ENCODE measurements around the gene CDK5.

CDK5 gene

DNA sequence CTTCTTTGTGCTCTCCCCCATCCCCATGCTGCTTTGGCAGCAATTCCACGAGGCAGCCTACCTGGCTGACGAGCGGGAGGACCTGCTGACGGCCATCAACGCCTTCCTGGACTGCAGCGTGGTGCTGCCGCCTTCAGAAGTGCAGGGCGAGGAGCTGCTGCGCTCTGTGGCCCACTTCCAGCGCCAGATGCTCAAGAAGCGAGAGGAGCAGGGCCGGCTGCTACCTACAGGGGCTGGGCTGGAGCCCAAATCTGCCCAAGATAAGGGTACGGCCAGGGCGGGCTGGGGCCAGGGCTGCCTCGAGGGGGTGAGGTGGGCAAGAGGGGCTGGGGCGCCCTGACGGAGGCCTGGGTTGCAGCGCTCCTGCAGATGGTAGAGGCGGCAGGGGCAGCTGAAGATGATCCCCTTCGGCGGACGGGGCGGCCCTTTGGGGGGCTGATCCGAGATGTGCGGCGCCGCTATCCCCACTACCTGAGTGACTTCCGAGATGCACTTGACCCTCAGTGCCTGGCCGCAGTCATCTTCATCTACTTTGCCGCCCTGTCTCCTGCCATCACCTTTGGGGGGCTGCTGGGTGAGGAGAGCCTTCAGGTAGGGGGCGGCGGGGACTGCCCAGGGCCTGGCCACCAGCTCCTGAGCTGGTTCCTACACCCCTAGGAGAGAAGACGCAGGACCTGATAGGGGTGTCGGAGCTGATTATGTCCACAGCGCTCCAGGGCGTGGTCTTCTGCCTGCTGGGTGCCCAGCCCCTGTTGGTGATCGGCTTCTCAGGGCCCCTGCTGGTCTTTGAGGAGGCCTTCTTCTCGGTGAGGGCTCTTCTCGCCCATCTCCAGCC, 13.6 kb upstream of the CDK5 start:
- no peak for DNase-seq

DNA sequence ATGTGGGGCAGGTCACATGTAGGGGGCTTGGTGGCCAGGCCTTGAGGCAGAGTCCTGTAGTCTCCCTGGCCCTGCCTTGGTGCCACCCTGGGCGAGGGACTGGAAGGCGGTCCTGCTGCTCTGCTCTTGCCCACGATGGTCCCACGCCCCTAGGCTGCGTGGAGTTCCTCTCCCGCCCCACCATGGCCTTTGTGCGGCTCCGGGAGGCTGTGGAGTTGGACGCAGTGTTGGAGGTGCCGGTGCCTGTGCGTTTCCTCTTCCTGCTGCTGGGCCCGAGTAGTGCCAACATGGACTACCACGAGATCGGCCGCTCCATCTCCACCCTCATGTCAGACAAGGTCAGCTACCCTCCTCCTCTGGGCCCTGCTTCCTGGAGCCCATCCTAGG, 12.9 kb upstream of the CDK5 start:
- DNase-seq: no peak

DNA sequence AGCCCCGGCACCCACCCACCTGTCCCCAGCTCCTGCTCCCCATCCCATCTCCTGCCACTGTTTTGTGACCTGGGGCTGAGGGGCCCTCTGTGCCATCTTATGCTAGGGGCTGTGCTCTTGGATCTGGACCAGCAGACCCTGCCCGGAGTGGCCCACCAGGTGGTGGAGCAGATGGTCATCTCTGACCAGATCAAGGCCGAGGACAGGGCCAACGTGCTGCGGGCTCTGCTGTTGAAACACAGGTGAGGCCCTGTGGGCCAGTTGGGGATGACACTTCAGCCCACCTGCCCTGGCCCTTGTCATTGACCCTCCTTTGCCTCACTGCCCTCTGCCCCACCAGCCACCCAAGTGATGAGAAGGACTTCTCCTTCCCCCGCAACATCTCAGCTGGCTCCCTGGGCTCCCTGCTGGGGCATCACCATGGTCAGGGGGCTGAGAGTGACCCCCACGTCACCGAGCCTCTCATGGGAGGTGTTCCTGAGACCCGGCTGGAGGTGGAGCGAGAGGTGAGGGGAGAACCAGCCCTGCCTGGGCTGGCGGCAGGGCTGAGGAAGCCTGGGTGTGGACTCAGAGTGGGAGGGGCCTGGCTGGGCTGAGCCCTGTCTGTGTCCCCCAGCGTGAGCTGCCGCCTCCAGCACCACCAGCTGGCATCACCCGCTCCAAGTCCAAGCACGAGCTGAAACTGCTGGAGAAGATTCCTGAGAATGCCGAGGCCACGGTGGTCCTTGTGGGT, 12.3 kb upstream of the CDK5 start:
- DNase-seq: no peak

DNA sequence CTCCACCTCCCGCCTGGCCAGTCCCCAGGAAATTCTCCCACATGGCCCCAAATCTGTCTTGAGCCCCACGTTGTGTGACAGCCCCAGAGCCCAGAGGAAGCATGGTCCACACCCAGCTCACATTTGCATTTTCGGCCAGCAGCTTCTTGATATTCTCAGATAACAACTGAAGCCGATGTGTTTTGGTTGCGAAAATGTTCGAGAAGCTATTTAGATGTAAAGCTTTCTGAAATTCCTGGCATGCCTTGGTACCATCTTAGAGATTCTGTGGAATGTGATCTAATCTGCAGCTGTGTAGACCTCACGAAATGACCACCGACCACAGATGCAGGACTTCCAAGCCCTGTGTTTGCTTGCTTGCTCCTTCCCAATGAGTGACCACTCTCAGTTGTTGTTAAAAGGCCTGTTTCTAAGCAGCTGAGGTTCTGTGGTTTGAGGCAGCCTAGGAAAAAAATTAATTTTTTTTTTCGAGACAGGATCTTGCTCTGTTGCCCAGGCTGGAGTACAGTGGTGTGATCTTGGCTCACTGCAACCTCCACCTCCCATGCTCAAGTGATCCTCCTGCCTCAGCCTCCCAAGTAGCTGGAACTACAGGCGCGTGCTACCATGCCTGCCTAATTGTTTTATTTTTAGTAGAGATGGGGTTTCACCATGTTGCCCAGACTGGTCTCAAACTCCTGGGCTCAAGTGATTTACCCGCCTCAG, 10.5 kb upstream of the CDK5 start:
- DNase-seq: no peak

DNA sequence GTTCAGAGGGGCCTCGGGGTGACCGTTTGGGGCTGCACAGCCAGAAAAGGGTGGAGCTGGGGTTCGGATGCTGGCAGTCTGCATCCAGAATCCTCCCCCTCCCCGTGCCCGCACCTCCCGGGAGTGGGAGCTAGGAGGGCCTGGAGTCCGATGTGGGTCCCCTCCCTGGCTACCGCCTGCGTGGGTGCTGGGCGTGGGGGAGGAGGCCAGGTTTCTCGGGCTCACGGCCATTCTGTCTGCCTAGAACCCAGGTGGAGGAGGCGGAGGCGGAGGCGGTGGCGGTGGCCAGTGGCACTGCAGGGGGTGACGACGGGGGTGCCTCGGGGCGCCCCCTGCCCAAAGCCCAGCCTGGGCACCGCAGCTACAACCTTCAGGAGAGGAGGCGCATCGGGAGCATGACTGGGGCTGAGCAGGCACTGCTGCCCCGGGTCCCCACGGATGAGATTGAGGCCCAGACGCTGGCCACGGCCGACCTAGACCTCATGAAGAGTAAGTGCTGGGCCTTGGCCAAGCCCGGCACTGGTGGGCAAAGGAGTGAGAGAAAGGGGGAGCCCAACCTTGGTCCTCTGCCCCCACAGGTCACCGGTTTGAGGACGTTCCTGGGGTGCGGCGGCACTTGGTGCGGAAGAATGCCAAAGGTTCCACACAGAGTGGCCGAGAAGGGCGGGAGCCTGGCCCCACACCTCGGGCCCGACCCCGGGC, 8.7 kb upstream of the CDK5 start:
- no peak for DNase-seq

DNA sequence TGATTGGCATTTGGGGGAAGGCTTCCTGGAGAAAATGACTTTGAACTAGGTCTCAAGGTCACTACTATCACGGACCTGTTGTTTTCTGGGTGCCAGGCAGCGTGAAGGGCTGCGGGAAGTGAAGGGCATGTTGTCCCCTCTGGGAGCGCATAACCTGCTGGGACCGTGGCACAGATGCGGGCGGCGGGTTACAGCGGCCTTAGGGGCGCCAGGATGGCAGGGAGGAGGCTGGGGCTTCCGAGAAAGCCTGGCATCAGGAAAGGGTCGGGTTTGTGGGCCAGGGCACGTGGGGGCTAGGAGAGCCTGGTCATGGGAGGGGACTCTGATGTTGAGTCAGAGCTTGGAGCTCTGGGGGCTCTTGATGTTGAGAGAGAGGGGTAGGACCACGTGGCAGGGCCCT, 7.8 kb upstream of the CDK5 start:
- DNase-seq: no peak

DNA sequence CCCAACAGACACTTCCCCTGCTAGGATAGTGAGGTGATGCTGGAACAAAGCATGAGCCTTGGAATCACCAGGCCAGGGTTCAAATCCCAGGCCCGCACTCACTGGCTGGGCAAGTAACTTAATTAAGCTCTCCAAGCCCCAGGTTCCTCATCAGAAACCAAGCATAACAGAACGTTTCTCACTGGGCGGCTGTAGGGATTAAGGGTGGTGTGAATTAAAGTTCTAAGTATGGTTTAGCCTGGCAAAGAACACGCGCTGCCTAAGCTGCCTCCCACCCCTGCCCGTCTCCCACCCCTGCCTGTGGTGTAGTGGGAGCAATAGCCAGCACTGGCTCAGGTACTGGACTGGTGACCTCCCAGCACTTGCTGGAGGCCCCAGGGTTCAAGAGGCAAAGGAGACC, 7.3 kb upstream of the CDK5 start:
- no peak for DNase-seq

DNA sequence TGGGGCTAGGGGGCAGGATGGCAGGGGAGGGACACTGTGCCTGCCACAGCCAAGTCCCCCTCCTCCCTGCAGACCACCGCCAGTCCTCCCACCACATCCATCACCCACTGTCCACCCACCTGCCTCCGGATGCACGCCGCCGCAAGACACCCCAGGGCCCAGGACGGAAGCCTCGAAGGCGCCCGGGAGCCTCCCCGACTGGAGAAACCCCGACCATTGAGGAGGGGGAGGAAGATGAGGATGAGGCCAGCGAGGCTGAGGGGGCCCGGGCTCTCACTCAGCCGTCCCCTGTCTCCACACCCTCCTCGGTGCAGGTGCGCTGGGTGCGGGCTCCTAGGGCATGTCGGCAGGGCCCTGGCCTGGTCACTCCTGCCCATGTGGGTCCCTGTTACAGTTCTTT, 6.8 kb upstream of the CDK5 start:
- no peak for DNase-seq

DNA sequence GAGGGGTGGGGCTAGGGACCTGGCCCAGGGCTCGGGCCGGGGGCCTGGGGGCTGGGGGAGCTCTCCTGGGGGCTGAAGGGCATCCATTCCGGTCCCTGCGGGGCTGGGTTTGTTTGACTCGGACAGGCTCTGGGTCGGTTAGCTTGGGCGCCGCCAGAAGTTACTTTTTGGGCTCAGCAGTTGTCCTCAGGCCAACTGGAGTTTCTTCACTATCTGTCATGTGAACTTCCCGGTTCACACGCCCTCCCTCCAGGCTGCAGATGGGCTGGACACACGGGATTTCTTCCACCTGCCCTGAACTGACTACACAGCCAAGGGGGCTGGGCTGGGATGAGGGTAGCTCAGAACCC, 5.5 kb upstream of the CDK5 start:
- DNase-seq: no peak

DNA sequence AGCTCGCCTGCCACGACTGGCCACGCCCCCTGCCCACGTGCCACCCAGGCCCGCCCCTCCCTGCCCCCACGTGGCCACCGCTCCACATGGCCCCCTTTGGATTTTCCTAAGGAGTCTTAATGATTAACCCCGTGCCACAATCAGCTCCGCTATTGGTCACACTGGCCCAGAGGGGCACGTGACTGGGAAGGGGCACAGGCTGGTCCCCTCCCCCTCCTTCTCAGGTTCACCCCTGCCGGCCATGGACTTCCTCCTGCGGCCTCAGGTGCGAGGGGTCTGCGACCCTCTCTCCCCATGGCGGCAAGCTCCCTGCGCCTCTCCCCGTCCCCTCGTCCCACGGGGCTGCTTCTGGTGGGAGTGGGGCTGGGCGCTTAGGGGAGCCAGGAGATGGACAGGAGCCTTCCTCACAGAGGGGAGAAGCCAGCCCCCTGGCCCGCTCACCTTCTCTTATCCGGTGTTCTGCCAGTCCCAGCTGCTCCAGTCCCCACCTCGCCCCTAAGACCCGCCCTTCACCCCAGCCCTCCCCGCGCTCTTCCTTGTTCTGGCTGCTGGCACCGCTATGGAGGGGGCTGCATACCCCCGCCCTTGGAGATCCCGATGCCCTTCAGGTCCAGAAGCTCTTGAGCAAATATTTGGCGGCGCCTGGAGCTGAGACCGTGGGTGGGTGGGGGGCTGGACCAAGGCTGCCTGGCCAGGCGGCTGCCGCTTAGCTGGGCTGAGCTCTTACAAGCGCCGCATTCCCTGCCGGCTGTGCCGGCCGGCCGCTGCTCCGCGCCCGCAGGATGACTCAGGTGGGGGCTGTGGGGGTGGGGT, 4.9 kb upstream of the CDK5 start:
- peak; percentile 59 for DNase-seq

DNA sequence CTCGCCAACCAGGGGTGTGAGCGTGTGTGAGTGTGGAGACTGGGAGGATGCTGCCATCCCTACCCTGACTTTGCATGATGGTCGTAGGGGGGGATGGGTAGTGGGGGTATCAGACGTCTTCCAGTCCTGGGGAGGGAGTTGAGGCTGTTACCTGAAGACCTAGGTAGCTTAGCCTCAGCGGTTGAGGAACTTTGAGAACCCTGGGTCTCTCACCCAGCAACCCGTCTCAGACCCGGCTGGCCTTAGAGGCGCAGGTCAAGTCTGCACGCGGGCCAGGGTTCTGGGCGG, 4.4 kb upstream of the CDK5 start:
- no peak for DNase-seq

DNA sequence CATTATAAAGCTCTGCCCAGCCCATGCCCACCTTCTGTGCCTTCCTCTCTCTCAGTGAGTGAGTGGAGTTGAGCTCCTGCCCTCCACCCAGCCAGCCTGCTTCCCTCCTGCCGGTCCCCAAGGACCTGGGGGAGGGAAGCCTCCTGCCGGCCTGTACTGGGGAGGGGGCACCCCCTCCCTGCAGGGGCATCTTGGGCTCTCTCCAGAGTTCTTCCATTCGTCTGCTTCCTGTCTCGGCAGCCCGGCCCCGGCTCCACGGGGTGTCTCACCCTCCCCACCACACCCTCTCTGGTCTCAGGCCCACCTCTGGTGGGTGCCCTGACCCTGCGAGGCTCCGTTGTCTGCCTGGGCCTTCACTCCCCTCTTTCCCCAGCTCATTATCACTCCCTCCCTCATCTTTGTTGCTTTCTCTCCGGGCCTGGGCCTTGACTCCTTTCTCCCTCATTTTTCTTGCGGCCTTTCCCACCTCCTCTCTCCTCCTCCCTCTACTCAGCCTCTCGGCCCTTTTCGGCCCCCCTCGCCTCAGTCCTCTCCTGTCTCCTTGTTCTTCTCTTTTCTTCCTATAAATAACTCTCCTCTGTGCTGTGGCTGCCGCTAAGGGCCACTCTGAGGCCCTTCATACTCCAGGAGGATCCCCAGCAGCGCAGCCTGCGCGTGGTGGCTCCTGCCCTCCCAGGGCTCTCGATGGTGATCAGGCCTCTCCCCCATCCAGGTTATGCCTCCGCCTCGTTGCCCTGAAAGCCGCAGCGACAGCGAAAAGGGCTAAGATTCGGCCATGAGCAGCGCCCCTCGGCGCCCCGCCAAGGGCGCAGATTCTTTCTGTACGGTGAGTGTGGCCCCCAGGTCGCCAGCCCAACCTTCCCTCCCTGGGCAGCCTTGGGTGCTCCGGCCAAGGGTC, 3.8 kb upstream of the CDK5 start:
- DNase-seq: no peak

DNA sequence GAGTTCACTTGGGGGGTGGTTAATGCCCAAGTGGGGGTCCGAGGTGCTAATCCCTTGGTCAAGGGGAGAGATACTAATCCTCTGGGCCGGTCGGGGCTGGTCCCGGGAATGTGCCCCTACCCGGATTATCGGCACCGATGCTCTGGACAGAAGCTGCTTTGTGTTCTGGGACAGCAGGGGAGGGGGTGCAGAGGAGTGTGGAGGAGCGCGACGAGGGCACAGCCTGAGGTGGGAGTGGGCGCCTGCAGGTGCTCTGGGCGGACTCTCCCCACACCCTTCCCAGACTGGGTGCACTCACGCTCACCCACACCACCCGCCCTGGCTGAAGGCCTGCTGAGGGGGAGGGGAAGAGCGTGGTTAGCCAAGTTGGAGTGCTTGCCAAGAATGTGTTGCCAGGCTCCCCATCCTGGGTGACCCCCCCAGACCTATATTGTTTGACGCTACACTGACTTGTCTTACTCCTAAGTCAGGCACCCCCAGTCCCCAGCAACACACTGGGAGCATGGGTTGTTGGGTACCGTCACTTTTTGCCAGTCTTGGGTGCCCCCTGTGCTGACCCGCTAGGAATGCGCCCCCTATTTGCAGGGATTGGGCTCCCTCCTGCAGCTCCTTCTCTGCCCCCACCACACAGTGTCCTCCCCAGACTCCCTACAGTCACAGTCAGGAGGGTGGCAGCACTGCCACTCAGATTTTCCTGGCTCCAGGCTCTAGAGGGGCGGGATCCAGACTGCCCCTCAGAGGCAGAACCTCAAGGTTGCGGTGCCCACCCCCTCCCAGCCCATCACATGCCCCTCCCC, 2.9 kb upstream of the CDK5 start:
- DNase-seq: peak; percentile 62

DNA sequence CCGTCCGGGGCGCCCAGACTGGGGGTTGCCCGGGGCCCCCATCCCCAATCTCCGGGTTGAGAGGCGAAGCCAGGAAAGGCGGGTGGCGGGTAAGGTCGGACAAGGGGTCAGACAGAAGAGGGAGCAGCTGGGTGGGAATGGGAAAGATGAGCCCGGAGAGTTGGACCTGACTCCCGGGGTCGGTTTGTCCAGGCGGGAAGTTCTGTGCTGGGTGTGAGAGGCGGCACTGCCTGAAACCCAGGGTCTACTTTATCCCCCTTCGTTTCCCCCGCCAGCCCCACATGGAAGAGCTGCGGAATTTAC, 2.4 kb upstream of the CDK5 start:
- DNase-seq: no peak

DNA sequence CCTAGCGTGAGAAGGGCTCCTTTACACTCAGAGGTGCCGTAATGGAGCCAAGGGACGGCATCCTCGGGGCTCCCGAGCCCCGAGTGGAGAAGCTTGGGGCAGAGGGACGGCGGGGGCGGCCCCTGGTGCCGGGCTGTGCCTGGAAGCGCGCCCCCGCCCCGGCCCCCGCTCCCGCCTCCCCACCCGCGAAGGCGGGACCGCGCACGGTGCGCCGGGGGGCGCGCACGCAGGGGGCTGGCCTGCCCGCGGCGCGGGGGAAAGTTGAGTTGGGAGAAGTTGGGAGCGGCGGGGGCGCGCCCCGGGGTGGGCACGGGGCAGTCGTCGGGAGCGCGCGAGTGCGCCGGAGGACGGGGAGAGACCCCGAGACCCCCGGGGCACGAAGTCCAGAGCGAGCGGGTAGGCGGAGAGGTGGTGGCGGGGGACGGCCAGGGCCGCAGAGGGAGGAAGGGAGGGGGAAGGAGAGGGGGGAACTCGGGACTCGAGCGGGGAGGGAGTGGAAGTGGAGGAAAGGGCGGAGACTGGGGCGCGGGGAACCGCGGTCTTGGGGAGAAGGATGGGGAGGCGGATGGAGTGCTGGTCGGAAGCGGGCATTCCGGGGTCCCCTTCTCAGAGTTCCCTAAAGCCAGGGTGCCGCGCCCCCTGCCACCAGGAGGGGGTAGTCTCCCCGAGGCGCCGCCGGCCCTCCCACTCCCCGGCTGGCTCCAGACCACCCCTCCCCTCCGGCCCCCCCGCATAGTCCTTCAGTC, 1.8 kb upstream of the CDK5 start, which contains the start of gene SLC4A2:
SLC4A2 (plus strand) TSS at position 223 of the 746 bp plus-strand sequence. CDS start 2,399 bp downstream, outside the sequence.
- DNase-seq: peak; percentile 90

DNA sequence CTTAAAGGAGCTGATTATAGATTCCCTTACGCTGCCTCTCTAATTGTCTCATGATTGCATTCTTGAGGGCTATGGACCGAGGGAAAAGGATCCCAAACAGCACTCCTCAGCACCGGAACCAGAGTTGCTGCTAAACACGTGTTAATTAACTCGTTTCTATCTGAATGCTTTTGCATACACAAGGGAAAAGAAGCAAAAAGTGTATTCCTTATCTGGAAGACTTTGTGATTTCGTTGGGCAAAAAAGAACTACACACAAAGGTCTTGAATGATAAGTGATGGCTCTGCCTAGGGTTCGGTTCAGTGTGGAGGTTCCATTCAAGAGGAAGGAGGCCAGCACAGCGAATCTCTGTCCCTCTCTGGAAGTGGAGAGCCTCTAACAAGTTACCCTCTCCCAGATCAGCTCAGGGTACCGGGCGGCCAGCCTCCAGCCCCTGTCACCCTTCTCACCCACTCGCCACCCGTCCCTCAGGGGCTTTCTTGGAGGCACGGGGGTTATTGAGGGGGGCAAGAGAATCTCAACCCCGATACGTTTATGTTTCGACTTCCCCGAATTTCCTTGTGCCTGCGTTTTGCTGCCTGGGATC, 1.2 kb upstream of the CDK5 start:
- DNase-seq: no peak

DNA sequence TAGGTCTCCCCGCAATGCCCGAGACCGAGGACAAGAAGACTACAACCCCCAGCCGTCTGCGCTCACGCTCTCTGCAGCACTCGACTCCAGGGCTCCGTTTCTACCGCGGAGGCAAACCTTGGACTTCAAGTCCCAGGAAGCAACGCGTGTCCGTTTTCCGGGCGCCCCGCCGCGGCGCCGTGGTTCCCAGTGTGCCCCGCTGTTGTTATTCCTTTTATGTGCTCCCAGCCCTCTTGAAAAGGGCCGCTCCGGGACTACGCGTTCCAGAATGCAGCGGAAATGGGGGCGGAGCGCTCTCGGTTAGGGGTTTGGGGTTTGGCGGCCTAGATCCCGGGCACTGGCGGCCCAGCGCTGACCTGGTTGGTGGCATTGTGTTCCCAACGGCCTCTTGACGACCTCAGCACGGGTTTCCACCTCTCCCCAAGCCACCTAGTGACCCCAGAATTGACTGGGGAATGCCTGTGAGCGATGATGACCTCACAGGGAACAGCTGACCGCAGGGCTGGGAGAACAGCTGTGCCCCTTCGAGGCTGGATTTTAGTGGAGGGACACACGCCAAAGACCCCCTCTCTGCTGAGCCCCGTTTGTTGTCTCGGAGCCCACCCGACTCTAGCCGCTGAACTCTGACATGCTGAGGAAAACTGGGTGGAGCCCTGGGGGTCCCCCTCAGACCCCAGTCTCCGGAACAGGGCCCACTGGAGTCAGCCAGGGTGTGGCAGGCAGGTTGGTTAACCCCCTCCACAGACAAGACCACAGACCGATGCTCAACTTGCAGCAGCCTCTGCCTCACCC, 488 bp upstream of the CDK5 start:
- peak; percentile 99 for DNase-seq

DNA sequence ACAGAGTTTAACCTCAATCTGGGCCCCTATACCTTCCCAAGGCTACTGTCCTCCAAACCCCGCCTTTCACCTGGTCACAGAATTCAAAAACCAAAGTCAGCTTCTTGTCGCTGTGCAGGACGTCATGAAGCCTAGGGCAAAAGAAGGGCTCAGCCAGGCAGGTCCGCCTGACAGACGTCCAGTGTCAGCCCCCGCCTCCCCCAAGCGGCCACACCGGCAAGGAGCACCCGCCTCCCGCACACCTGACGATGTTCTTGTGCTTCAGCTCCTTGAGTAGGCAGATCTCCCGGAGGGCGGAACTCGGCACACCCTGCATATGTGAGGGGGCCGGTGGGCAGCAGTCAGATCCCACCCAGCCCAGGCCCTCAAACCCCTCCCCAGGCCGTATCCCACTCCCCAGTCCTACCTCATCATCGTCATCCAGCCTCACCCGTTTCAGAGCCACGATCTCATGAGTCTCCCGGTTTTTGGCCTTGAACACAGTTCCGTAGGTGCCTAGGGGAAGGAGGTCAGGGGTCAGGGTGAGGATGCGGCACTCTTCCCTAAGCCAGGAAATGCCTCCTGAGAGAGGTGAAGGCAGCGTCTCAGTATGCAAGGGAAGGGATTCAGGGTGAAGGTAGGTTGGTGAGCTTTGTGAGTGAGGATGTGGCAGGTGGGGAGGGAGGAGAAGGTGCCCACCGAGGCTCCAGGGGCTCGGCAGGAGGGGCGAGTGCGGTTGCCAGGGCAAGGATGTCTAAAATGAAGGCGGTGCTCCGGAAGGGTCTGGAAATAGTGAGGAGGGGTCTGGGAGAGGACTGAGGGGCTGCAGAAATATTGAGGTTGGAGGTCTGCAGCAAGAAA, 811 bp downstream of the CDK5 start:
- DNase-seq: no peak

All from left hindlimb (tissue), 1 donor.